Measurements from ENCODE around the gene CARD8. TPM values are rescaled to one million over a fixed set of nuclear protein-coding genes. Genes with fewer than 3 reads are reported as not detected.

Gene CARD8
- total and polyA plus RNA-seq, 2 of the 8 experiments (the other 6 are each of a cell fraction or from before 2014, with no cell fraction given), result 8.9 to 24.4 TPM

- H4K91ac ChIP-seq (replicated peaks; ENCODE audit: insufficient read length, low read length), result no peak overlapping the region
- no peak overlapping the region for H3K4me3 ChIP-seq (ENCODE audit: extremely low read depth in 1 of 4, insufficient read depth in 2 of 4, low read depth in 3 of 4, low read length in 4 of 4)
- H3K56ac ChIP-seq (replicated peaks; ENCODE audit: insufficient read length, low read depth, low read length), result no peak overlapping the region
- peaks cover 0 to 2% of the 10 kb centered on the region in 2 experiments for H4K20me1 ChIP-seq (replicated peaks in 1 of 2; ENCODE audit: control insufficient read depth in 1 of 2, insufficient read depth in 2 of 2, low read length in 2 of 2)
- H4K5ac ChIP-seq (ENCODE audit: insufficient read length, low read depth, low read length), result no peak overlapping the region
- no peak overlapping the region for H2BK120ac ChIP-seq (replicated peaks; ENCODE audit: low read depth, low read length)
- no peak overlapping the region for H3K14ac ChIP-seq (ENCODE audit: insufficient read length)
- H3K27ac ChIP-seq (ENCODE audit: low read depth, low read length), result no peak overlapping the region
- no peak overlapping the region for H3K18ac ChIP-seq (ENCODE audit: extremely low read depth, low read length)
- TF ChIP-seq KDM1A (IDR thresholded peaks at IDR 0.05; ENCODE audit: borderline replicate concordance, low read length), result no peak
- FAIRE-seq (no peak), DNase-seq (ENCODE audit: low read depth in 1 of 2, low spot score in 2 of 2) (no peak)
- H3K36me3 ChIP-seq (ENCODE audit: control insufficient read depth in 2 of 4, insufficient read depth in 4 of 4, low read length in 3 of 4), result peaks cover 2 to 25% (median 23%) of the 10 kb centered on the region in 4 experiments
- H3K79me1 ChIP-seq (ENCODE audit: low read depth, low read length), result peaks cover 2% of the 10 kb centered on the region; the same call in 1 of the 2 replicates
- H3K9ac ChIP-seq (replicated peaks in 1 of 4; ENCODE audit: extremely low read depth in 1 of 4, low read depth in 3 of 4, low read length in 3 of 4), result no peak overlapping the region
- H2BK12ac ChIP-seq (ENCODE audit: low read depth, low read length), result no peak overlapping the region
- no peak overlapping the region for H2BK15ac ChIP-seq (ENCODE audit: low read length)
- no peak overlapping the region for H3K23ac ChIP-seq (ENCODE audit: insufficient read length)
- CTCF ChIA-PET (ENCODE audit: partially characterized antibody), result interaction anchor here (1.1 to 1.3 kb wide), 2 partner anchors 18 to 21 kb away, joined by 3 read pairs; no protein-coding TSS in a partner anchor
- H3K4me2 ChIP-seq (ENCODE audit: insufficient read depth in 1 of 2, low read depth in 2 of 2, low read length in 2 of 2), result no peak overlapping the region
- H2AFZ ChIP-seq (ENCODE audit: low read length), result no peak overlapping the region
- peaks cover 0 to 5% of the 10 kb centered on the region in 2 experiments; a peak in 2 of 4 replicates for H3K79me2 ChIP-seq (ENCODE audit: control insufficient read depth in 1 of 2, insufficient read depth in 2 of 2, low read length in 2 of 2)
- H2AK5ac ChIP-seq (ENCODE audit: low read depth, low read length), result no peak overlapping the region
- no peak overlapping the region for H3K4ac ChIP-seq (replicated peaks; ENCODE audit: insufficient read length, low read depth, low read length)
- H3K27me3 ChIP-seq (replicated peaks in 1 of 4; ENCODE audit: control insufficient read depth in 3 of 4, extremely low read depth in 1 of 4, insufficient read depth in 3 of 4, low read length in 3 of 4), result no peaks in the 10 kb centered on the region
- 97 to 100% methylated on average over 1 to 2 of the region's 3 CpGs for WGBS, 2 experiments (ENCODE audit: extremely low coverage in 1 of 2, insufficient coverage in 1 of 2, insufficient read length in 1 of 2, insufficient replicate concordance in 2 of 2, low coverage in 1 of 2, low lambda C conversion rate in 2 of 2, missing lambda C conversion rate in 1 of 2)
- H2BK20ac ChIP-seq (ENCODE audit: low read length), result no peak overlapping the region
- POLR2A ChIA-PET (ENCODE audit: partially characterized antibody), result interaction anchor here (1.3 kb wide), 1 partner anchor 8 kb away, joined by 3 read pairs; no protein-coding TSS in a partner anchor
- peaks cover 0 to 4% (median under 1%) of the 10 kb centered on the region in 4 experiments; a peak in 4 of 7 replicates for H3K4me1 ChIP-seq (replicated peaks in 1 of 4; ENCODE audit: control insufficient read depth in 3 of 4, insufficient read depth in 4 of 4, low read length in 3 of 4)
- H3K23me2 ChIP-seq (ENCODE audit: low read depth, low read length), result peaks cover 2% of the 10 kb centered on the region; the same call in 1 of the 2 replicates
- no peak overlapping the region for H2BK5ac ChIP-seq (ENCODE audit: low read depth, low read length)
- no peak overlapping the region for H4K8ac ChIP-seq (ENCODE audit: extremely low read depth, insufficient read depth, low read length)
- H3K9me3 ChIP-seq (ENCODE audit: insufficient read depth in 2 of 2, low read depth in 1 of 2, low read length in 1 of 2), result peaks cover 2 to 3% of the 10 kb centered on the region in 2 experiments
Observed at GRCh38 chr19:48176226-48176625, 79.5 kb downstream of the CARD8 start.

Measured in H1 (cell line).